Uterus (tissue), 4 donors: ENCODE data around the gene NCMAP. TPM values are rescaled to one million over a fixed set of nuclear protein-coding genes. Genes with fewer than 3 reads are reported as not detected.
"Not testable (repeated sequence)": the region's sequence is repeated elsewhere in the genome, so short reads cannot be mapped to it uniquely, and the experiment has no call there.

ENCODE experiments used
- DNase-seq, 2 donors: peaks; one replicate each; pipeline ENCODE4 v3.0.0-alpha.2; 2019 to 2020
- H3K27ac ChIP-seq, 2 donors: fragments of 200-600 bp; sonication (generic); 1 replicate in 1 of 2; 2 replicates in 1 of 2; pipeline ENCODE4 v1.5.1; 2016 to 2018
- H3K27me3 ChIP-seq, 2 donors: fragments of 200-600 bp; sonication (generic); one replicate each; pipeline ENCODE4 v1.5.1; 2018 to 2019; ENCODE audit warnings: control low read depth in 1 of 2
- H3K36me3 ChIP-seq, 2 donors: fragments of 200-600 bp; sonication (generic); one replicate each; pipeline ENCODE4 v1.5.1; 2019; ENCODE audit warnings: control low read depth in 1 of 2
- H3K4me1 ChIP-seq, 2 donors: fragments of 200-600 bp; sonication (generic); one replicate each; pipeline ENCODE4 v1.5.1; 2018 to 2019; ENCODE audit warnings: control low read depth in 1 of 2
- H3K4me3 ChIP-seq, 2 donors: fragments of 200-600 bp; sonication (generic); 1 replicate in 1 of 2; 2 replicates in 1 of 2; pipeline ENCODE4 v1.5.1; 2018 to 2019; ENCODE audit warnings: mild to moderate bottlenecking in 1 of 2
- H3K9me3 ChIP-seq, 2 donors: fragments of 200-600 bp; sonication (generic); one replicate each; pipeline ENCODE4 v1.5.1; 2019; ENCODE audit warnings: control low read depth in 1 of 2
- CTCF ChIP-seq, 4 experiments: fragments of 200-600 bp in 2 of 4; fragments of 450-650 bp in 2 of 4; sonication (generic) in 2 of 4; IDR thresholded peaks; one replicate each; pipeline ENCODE4 v1.5.1; 2016 to 2019; ENCODE audit warnings: antibody characterized with exemption in 4 of 4, mild to moderate bottlenecking in 2 of 4, moderate library complexity in 1 of 4
- POLR2A ChIP-seq, 2 donors: fragments of 450-650 bp; IDR thresholded peaks; one replicate each; pipeline ENCODE4 v1.6.1; 2016; ENCODE audit warnings: antibody characterized with exemption in 2 of 2, mild to moderate bottlenecking in 1 of 2, moderate library complexity in 1 of 2
- intact Hi-C: fragments of 100-400 bp; cut with DNase I; formaldehyde crosslinking; loops from one replicate; pipeline ENCODE4 v1.15.1; 2023; ENCODE audit warnings: low total_unique reads
- total RNA-seq, 4 donors: library from RNA; depleted of rRNA in 3 of 4; stranded (reverse); fragments of >200 nt in 3 of 4; gene quantifications; one replicate each; pipeline versions ENCODE4 v1.1.0 to v1.2.4, GENCODE V29; 2014 to 2023
- donor health status: DM: yes; HTN: yes; CAD: no.

NCMAP gene
- total RNA-seq, 4 donors from 2014 or later: 0.18 to 0.48 TPM; not detected in 2

- TF ChIP-seq POLR2A (IDR thresholded peaks at IDR 0.05) (no peak), CTCF (IDR thresholded peaks at IDR 0.05) (no peak)
- no peaks in the 10 kb centered on the region for H3K4me1 ChIP-seq
- no peak overlapping the region for H3K4me3 ChIP-seq
- no peaks in the 10 kb centered on the region for H3K36me3 ChIP-seq
- no peak overlapping the region for H3K27ac ChIP-seq
- intact Hi-C loops: no loop called here
- DNase-seq: no peak
- no peaks in the 10 kb centered on the region for H3K9me3 ChIP-seq
- H3K27me3 ChIP-seq: no peaks in the 10 kb centered on the region
Measured at GRCh38 chr1:24514946-24515345, 40.9 kb upstream of the NCMAP start.

DNA sequence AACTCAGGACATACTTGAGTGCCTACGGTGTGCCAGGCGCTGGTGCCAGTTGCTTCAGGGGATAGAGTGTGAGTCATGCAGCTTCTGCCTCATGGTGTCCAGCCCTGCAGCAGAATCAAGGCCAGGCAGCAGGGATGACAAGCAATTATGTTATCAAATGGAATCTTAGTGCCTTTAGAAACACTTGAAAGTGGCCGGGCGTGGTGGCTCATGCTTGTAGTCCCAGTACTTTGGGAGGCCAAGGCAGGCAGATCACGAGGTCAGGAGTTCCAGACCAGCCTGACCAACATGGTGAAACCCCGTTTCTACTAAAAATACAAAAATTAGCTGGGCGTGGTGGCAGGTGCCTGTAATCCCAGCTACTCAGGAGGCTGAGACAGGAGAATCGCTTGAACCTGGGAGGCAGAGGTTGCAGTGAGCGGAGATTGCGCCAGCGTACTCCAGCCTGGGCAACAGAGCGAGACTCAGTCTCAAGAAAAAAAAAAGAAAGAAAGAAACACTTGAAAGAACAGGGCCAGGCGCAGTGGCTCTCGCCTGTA lies 40.1 kb upstream of the NCMAP start:
- H3K27ac ChIP-seq, H3K27me3 ChIP-seq, H3K9me3 ChIP-seq, H3K36me3 ChIP-seq, intact Hi-C loops, DNase-seq, H3K4me3 ChIP-seq, H3K4me1 ChIP-seq: not testable (repeated sequence)

DNA sequence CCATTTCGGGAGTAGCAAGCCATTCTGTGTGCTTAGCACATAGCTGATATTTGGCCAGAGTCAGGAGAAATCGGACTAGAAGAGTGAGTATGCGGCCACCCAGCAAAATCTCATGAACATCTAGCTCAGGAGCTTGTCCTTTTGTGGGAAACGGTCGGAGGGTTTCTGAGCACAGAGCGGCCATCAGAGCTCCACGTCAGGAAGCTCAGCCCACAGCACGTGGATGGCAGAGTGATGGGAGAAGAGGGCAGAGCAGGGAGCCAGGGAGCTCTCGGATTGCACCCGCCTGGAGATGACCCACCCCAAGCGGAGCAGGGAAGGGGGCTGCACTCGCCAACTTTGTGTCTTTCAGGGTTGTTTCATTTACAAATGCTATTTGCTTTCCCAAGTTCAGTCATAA lies 39.4 kb upstream of the NCMAP start:
- H3K4me3 ChIP-seq: no peak overlapping the region
- TF ChIP-seq CTCF (IDR thresholded peaks at IDR 0.05): no peak
- TF ChIP-seq POLR2A (IDR thresholded peaks at IDR 0.05): no peak
- H3K27me3 ChIP-seq: no peaks in the 10 kb centered on the region
- H3K36me3 ChIP-seq: no peaks in the 10 kb centered on the region
- DNase-seq: no peak
- no peak overlapping the region for H3K27ac ChIP-seq
- intact Hi-C loops: no loop called here
- no peaks in the 10 kb centered on the region for H3K9me3 ChIP-seq
- H3K4me1 ChIP-seq: no peaks in the 10 kb centered on the region

- Histone ChIP-seq H3K4me1 (no peaks in the 10 kb centered on the region), H3K27me3 (no peaks in the 10 kb centered on the region), H3K27ac (no peak overlapping the region), H3K9me3 (no peaks in the 10 kb centered on the region), H3K4me3 (no peak overlapping the region), H3K36me3 (no peaks in the 10 kb centered on the region)
- no peak for DNase-seq
- intact Hi-C loops: no loop called here
- TF ChIP-seq POLR2A (IDR thresholded peaks at IDR 0.05) (no peak), CTCF (IDR thresholded peaks at IDR 0.05) (no peak)
Measured at GRCh38 chr1:24517898-24518297, 38.0 kb upstream of the NCMAP start.

DNA sequence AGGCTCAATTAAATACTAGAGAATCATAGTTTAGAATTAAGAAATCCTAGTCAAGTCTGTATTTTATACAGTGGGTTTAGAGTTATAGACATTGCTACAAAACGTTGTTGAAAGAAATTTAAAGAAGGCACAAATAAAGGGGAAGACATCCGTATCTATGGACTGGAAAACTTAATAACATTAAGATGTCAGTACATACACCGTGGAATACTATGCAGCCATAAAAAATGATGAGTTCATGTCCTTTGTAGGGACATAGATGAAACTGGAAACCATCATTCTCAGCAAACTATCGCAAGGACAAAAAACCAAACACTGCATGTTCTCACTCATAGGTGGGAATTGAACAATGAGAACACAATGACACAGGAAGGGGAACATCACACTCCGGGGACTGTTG lies 35.6 kb upstream of the NCMAP start:
- H3K4me1 ChIP-seq, H3K27me3 ChIP-seq, intact Hi-C loops, H3K9me3 ChIP-seq, DNase-seq, H3K27ac ChIP-seq, H3K4me3 ChIP-seq, H3K36me3 ChIP-seq: not testable (repeated sequence)

GRCh38 chr1:24525606-24526005 lies 30.3 kb upstream of the NCMAP start:
- Histone ChIP-seq H3K9me3 (no peaks in the 10 kb centered on the region), H3K36me3 (no peaks in the 10 kb centered on the region), H3K27ac (no peak overlapping the region), H3K4me3 (no peak overlapping the region), H3K27me3 (no peaks in the 10 kb centered on the region), H3K4me1 (no peaks in the 10 kb centered on the region)
- no peak for DNase-seq
- no peak for TF ChIP-seq CTCF (IDR thresholded peaks at IDR 0.05)
- TF ChIP-seq POLR2A (IDR thresholded peaks at IDR 0.05): no peak
- intact Hi-C loops: no loop called here
